Measurements from ENCODE around the gene NECAP2.

Gene NECAP2

GRCh38 chr1:16440470-16441281 is at the start of gene NECAP2:
Gene NECAP2, plus strand, starts transcription at chr1:16440724. Its CDS starts 38 bp downstream, at chr1:16440762.
- DNase-seq, result peak; percentile 91

GRCh38 chr1:16391411-16391810 is 49.1 kb upstream of the NECAP2 start:
- no peak for DNase-seq

- no peak for DNase-seq
Observed at GRCh38 chr1:16392740-16393569, 47.6 kb upstream of the NECAP2 start.

GRCh38 chr1:16393570-16394521 is 46.7 kb upstream of the NECAP2 start:
- no peak for DNase-seq

GRCh38 chr1:16394977-16395376 is 45.5 kb upstream of the NECAP2 start:
- DNase-seq, result no peak

GRCh38 chr1:16396591-16396990 is 43.9 kb upstream of the NECAP2 start:
- no peak for DNase-seq

GRCh38 chr1:16397120-16397519 is 43.4 kb upstream of the NECAP2 start:
- DNase-seq, result no peak

- no peak for DNase-seq
Observed at GRCh38 chr1:16398371-16398953, 42.1 kb upstream of the NECAP2 start.

- no peak for DNase-seq
Observed at GRCh38 chr1:16402742-16403141, 37.8 kb upstream of the NECAP2 start.

- DNase-seq, result no peak
Observed at GRCh38 chr1:16405441-16405840, 35.1 kb upstream of the NECAP2 start.

GRCh38 chr1:16406868-16407267 is 33.7 kb upstream of the NECAP2 start:
- no peak for DNase-seq

- no peak for DNase-seq
Observed at GRCh38 chr1:16409536-16410152, 30.9 kb upstream of the NECAP2 start.

- DNase-seq, result no peak
Observed at GRCh38 chr1:16410803-16411202, 29.7 kb upstream of the NECAP2 start.

GRCh38 chr1:16413191-16413590 is 27.3 kb upstream of the NECAP2 start:
- no peak for DNase-seq

- DNase-seq, result no peak
Observed at GRCh38 chr1:16418823-16419425, 21.6 kb upstream of the NECAP2 start.

- no peak for DNase-seq
Observed at GRCh38 chr1:16420424-16421118, 20.0 kb upstream of the NECAP2 start.

GRCh38 chr1:16421201-16421600 is 19.3 kb upstream of the NECAP2 start:
- no peak for DNase-seq

GRCh38 chr1:16422041-16422440 is 18.5 kb upstream of the NECAP2 start:
- no peak for DNase-seq

- DNase-seq, result no peak
Observed at GRCh38 chr1:16425125-16426025, 15.1 kb upstream of the NECAP2 start.

GRCh38 chr1:16430606-16431005 is 9.9 kb upstream of the NECAP2 start:
- DNase-seq, result no peak
